KMS-11 (cell line): Measurements from ENCODE around the gene TMBIM1.

Experiments
- H2AFZ ChIP-seq: fragments of 200-600 bp; sonication (generic); 2 replicates; pipeline ENCODE4 v1.6.1; 2016; ENCODE audit warnings: antibody characterized with exemption, mixed run types, low read depth
- H3K27ac ChIP-seq: fragments of 200-600 bp; sonication (generic); 2 replicates; pipeline ENCODE4 v1.6.1; 2016; ENCODE audit warnings: mild to moderate bottlenecking, mixed run types
- H3K27me3 ChIP-seq: fragments of 200-600 bp; sonication (generic); 2 replicates; pipeline ENCODE4 v1.6.1; 2017; ENCODE audit warnings: mild to moderate bottlenecking, low read depth, mixed run types, moderate library complexity; ENCODE audit not compliant: insufficient read depth
- H3K36me3 ChIP-seq: fragments of 200-600 bp; sonication (generic); 2 replicates; pipeline ENCODE4 v1.6.1; 2017; ENCODE audit warnings: mild to moderate bottlenecking, mixed run types; ENCODE audit not compliant: insufficient read depth
- H3K4me1 ChIP-seq: fragments of 200-600 bp; sonication (generic); 2 replicates; pipeline ENCODE4 v1.6.1; 2016; ENCODE audit warnings: mild to moderate bottlenecking, low read depth, mixed run types; ENCODE audit not compliant: poor library complexity, severe bottlenecking
- H3K4me2 ChIP-seq: fragments of 200-600 bp; sonication (generic); 2 replicates; pipeline ENCODE4 v1.7.0; 2016; ENCODE audit warnings: mild to moderate bottlenecking, mixed run types
- H3K4me3 ChIP-seq: fragments of 200-600 bp; sonication (generic); IDR thresholded peaks from 2 replicates; pipeline ENCODE4 v1.6.1; 2017; ENCODE audit warnings: low read depth, low read length, mixed read lengths; ENCODE audit not compliant: insufficient read depth
- H3K79me2 ChIP-seq: fragments of 200-600 bp; sonication (generic); 2 replicates; pipeline ENCODE4 v1.6.1; 2016; ENCODE audit warnings: low read depth, mixed run types; ENCODE audit not compliant: insufficient read depth
- H3K9ac ChIP-seq: fragments of 200-600 bp; sonication (generic); 2 replicates; pipeline ENCODE4 v1.6.1; 2016; ENCODE audit warnings: mild to moderate bottlenecking, mixed run types
- H4K20me1 ChIP-seq: fragments of 200-600 bp; sonication (generic); 2 replicates; pipeline ENCODE4 v1.6.1; 2016; ENCODE audit warnings: mild to moderate bottlenecking, mixed run types; ENCODE audit not compliant: insufficient read depth
- TF ChIP-seq, protein P1 (sequence below): fragments of 200-600 bp; sonication (generic); conservative IDR thresholded peaks from 2 replicates; pipeline ENCODE4 v1.6.1; 2017; ENCODE audit warnings: low read depth, mild to moderate bottlenecking, antibody characterized with exemption, low read length, moderate library complexity, mixed read lengths

The TMBIM1 gene

DNA sequence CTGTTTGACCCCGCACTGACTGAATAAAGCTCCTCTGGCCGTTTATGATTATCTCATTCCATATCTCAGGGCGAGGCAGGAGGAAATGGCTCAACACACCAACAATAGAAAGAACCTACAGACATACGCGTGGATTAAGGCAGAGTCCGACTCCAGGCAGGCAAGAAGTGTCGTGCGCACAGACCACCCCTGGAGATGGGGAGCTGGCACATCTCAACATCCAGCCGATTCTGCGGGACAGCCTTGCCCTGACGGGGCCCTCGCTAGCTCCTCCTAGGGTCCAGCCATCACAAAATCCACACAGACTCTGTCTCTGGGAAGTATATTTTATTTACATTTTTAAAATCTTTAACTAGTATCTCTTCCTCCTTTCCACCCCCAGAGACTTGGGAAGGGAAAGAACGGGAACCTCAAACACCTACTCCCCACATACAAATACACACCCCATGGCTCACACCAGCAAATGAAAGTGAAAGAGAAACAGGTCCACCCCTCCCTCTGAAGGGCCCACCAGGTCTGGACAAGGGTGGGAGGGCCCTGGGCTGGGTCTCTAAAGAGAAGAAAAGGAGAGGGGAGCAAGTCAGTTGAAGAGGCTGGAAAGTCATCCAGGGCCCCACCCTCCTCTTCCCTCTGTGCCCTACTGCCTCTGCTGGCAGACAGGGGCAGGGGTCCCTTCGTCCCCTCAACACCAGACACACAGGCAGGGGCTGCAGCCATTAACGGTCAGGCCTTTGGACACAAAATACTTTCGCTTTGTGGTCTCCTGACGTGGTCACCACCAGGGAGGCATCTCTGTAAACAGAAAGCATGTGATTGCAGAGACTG lies 28.3 kb downstream of the TMBIM1 start:
- H3K27me3 ChIP-seq = no peaks in the 10 kb centered on the region
- no peaks in the 10 kb centered on the region for H3K36me3 ChIP-seq
- no peak overlapping the region for H3K9ac ChIP-seq
- H3K4me3 ChIP-seq = no peak overlapping the region
- no peak overlapping the region for H3K4me2 ChIP-seq
- H3K79me2 ChIP-seq = peaks cover 3% of the 10 kb centered on the region; the same call in 1 of the 2 replicates
- no peak overlapping the region for H2AFZ ChIP-seq
- no peaks in the 10 kb centered on the region for H4K20me1 ChIP-seq
- TF ChIP-seq, protein P1, sequence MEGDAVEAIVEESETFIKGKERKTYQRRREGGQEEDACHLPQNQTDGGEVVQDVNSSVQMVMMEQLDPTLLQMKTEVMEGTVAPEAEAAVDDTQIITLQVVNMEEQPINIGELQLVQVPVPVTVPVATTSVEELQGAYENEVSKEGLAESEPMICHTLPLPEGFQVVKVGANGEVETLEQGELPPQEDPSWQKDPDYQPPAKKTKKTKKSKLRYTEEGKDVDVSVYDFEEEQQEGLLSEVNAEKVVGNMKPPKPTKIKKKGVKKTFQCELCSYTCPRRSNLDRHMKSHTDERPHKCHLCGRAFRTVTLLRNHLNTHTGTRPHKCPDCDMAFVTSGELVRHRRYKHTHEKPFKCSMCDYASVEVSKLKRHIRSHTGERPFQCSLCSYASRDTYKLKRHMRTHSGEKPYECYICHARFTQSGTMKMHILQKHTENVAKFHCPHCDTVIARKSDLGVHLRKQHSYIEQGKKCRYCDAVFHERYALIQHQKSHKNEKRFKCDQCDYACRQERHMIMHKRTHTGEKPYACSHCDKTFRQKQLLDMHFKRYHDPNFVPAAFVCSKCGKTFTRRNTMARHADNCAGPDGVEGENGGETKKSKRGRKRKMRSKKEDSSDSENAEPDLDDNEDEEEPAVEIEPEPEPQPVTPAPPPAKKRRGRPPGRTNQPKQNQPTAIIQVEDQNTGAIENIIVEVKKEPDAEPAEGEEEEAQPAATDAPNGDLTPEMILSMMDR = no peak
- H3K27ac ChIP-seq = no peak overlapping the region
- peaks cover 15% of the 10 kb centered on the region for H3K4me1 ChIP-seq

DNA sequence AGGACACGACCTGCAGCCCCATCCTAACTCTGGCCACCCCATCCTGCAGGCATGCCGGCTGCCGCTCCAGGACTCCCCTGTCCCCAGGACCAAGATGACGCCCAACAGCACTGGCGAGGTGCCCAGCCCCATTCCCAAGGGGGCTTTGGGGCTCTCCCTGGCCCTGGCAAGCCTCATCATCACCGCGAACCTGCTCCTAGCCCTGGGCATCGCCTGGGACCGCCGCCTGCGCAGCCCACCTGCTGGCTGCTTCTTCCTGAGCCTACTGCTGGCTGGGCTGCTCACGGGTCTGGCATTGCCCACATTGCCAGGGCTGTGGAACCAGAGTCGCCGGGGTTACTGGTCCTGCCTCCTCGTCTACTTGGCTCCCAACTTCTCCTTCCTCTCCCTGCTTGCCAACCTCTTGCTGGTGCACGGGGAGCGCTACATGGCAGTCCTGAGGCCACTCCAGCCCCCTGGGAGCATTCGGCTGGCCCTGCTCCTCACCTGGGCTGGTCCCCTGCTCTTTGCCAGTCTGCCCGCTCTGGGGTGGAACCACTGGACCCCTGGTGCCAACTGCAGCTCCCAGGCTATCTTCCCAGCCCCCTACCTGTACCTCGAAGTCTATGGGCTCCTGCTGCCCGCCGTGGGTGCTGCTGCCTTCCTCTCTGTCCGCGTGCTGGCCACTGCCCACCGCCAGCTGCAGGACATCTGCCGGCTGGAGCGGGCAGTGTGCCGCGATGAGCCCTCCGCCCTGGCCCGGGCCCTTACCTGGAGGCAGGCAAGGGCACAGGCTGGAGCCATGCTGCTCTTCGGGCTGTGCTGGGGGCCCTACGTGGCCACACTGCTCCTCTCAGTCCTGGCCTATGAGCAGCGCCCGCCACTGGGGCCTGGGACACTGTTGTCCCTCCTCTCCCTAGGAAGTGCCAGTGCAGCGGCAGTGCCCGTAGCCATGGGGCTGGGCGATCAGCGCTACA lies 29.4 kb downstream of the TMBIM1 start:
- Histone ChIP-seq H3K4me2 (no peak overlapping the region), H3K9ac (no peak overlapping the region), H4K20me1 (no peaks in the 10 kb centered on the region), H2AFZ (no peak overlapping the region), H3K4me3 (no peak overlapping the region), H3K36me3 (no peaks in the 10 kb centered on the region), H3K27me3 (no peaks in the 10 kb centered on the region), H3K27ac (no peak overlapping the region), H3K4me1 (peaks cover 20% of the 10 kb centered on the region), H3K79me2 (no peaks in the 10 kb centered on the region)
- TF ChIP-seq, protein P1 = no peak

DNA sequence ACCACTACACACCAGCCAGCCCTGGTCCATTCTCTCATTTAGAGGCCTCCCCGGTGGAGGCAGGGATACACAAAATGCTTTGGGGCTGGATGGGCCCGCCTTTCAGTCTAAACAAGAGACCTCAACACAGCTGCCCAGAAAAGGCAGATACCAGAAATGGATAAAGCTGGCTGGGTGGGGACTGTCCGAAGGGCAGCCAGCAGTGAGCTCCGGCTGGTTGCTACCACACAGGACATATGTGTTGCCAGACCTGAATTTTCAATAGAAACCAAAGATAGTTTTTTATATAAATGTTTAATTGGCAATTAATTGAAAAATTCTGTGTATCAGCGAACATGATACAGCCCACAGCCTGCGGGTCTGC lies 30.1 kb downstream of the TMBIM1 start:
- TF ChIP-seq, protein P1 = no peak
- no peak overlapping the region for H3K4me2 ChIP-seq
- H3K9ac ChIP-seq = no peak overlapping the region
- H3K79me2 ChIP-seq = no peaks in the 10 kb centered on the region
- H3K27ac ChIP-seq = no peak overlapping the region
- H3K4me3 ChIP-seq = no peak overlapping the region
- H4K20me1 ChIP-seq = no peaks in the 10 kb centered on the region
- no peak overlapping the region for H2AFZ ChIP-seq
- no peaks in the 10 kb centered on the region for H3K36me3 ChIP-seq
- H3K4me1 ChIP-seq = peaks cover 27% of the 10 kb centered on the region
- H3K27me3 ChIP-seq = no peaks in the 10 kb centered on the region

DNA sequence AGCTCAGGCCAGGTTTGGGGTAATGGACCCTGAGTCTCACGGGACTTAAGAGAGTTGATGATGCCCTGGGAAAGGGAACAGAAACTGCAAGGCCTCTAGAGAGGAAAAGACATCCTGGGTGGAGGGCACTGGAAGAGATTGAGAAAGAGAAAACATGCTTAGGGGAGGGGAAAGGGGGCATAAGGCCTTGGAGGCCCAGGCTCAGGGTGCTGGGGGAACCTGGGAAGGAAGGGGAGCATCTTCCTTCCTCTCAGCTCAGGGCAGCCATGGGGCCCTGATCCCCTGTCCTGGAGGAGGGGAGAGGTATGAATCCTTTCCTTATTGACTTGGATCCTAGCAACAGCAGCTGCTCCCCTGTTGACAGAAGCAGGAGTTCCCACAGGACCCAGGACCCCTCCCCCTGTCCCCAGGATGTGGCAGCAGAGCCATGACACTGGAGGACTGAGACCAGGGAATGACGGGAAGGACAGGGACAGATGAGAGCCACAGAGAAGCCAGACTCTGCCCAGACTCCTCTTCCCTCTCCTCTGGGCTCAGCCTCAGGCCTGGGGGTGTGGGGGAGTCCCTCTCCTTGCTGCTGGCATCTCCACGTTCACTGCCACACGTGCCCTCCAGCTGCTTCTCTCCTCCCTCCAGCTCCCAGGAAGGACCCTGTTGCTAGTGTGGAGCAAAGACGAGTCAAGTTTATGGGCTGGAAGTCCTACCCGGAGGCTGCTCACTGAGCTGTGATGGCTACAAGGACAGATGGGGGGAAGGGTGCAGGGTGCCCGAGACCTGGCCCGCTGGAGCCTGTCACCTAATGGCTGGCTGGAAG lies 30.7 kb downstream of the TMBIM1 start:
- Histone ChIP-seq H3K9ac (no peak overlapping the region), H3K79me2 (no peaks in the 10 kb centered on the region), H3K27me3 (no peaks in the 10 kb centered on the region), H3K4me1 (peaks cover 33% of the 10 kb centered on the region), H3K36me3 (no peaks in the 10 kb centered on the region), H3K27ac (no peak overlapping the region), H3K4me3 (no peak overlapping the region), H2AFZ (no peak overlapping the region), H3K4me2 (no peak overlapping the region), H4K20me1 (no peaks in the 10 kb centered on the region)
- TF ChIP-seq, protein P1 = no peak
